Measurements from ENCODE around the gene USP4. TPM values are rescaled to one million over a fixed set of nuclear protein-coding genes. Genes with fewer than 3 reads are reported as not detected.
"Not testable (repeated sequence)": the region's sequence is repeated elsewhere in the genome, so short reads cannot be mapped to it uniquely, and the experiment has no call there.

The USP4 gene
- total and polyA plus RNA-seq, 2 donors (not counting 1 experiment from before 2014, with no cell fraction given) = 60.3 to 116 TPM

GRCh38 chr3:49236226-49236625 lies 103.6 kb downstream of the USP4 start:
- no peaks in the 10 kb centered on the region for H4K20me1 ChIP-seq (ENCODE audit: control insufficient read depth, insufficient read depth, low read length, poor library complexity, severe bottlenecking)
- no peak for DNase-seq
- POLR2A ChIA-PET = no interaction called here
- H3K27ac ChIP-seq (ENCODE audit: low read length in 2 of 2) = no peak overlapping the region
- Mint-ChIP-seq H3K4me1 (peaks cover 8% of the 10 kb centered on the region), H3K27me3 (peaks cover 4% of the 10 kb centered on the region), H3K27ac (no peak overlapping the region), H3K4me3 (no peak overlapping the region), H3K9me3 (ENCODE audit: insufficient read depth) (peaks cover 11% of the 10 kb centered on the region)
- no peaks in the 10 kb centered on the region for H3K27me3 ChIP-seq (replicated peaks in 1 of 4; ENCODE audit: control extremely low read depth in 1 of 4, control insufficient read depth in 3 of 4, insufficient read depth in 4 of 4, low read length in 3 of 4)
- no peak overlapping the region for H3K4me2 ChIP-seq (replicated peaks; ENCODE audit: low read depth, low read length, poor library complexity, severe bottlenecking)
- CTCF ChIA-PET = no interaction called here
- H3K9me3 ChIP-seq (ENCODE audit: control extremely low read depth in 1 of 3, control insufficient read depth in 2 of 3, insufficient read depth in 1 of 3, low read length in 2 of 3) = peaks cover 2 to 54% (median 23%) of the 10 kb centered on the region in 3 donors
- H2AFZ ChIP-seq (ENCODE audit: insufficient read depth, low read depth, low read length, poor library complexity, severe bottlenecking) = no peak overlapping the region
- TF ChIP-seq EZH2 (IDR thresholded peaks at IDR 0.05; ENCODE audit: borderline replicate concordance, insufficient read depth, low read depth, low read length, poor library complexity, severe bottlenecking) = no peak
- TF ChIP-seq CTCF (IDR thresholded peaks at IDR 0.05) = no peak
- no peaks in the 10 kb centered on the region for H3K36me3 ChIP-seq (replicated peaks in 1 of 2; ENCODE audit: control extremely low read depth in 1 of 2, control insufficient read depth in 1 of 2, extremely low read depth in 1 of 2, insufficient read depth in 2 of 2, low read length in 1 of 2)
- H3K4me3 ChIP-seq (ENCODE audit: control extremely low read depth in 1 of 5, extremely low read depth in 1 of 5, insufficient read depth in 1 of 5, low read depth in 2 of 5, low read length in 4 of 5) = no peak overlapping the region
- H3K9ac ChIP-seq (ENCODE audit: low read length) = no peak overlapping the region
- H3K4me1 ChIP-seq (ENCODE audit: control insufficient read depth in 2 of 2, insufficient read depth in 2 of 2, low read length in 2 of 2) = peaks cover 4 to 9% of the 10 kb centered on the region in 2 donors
- intact Hi-C loops (cut with micrococcal nuclease) = no loop called here
- no peak for ATAC-seq (ENCODE audit: low read depth)
- H3K79me2 ChIP-seq (ENCODE audit: control insufficient read depth, insufficient read depth, low read length) = no peaks in the 10 kb centered on the region

GRCh38 chr3:49228817-49229216 lies 111.0 kb downstream of the USP4 start:
- H3K27ac Mint-ChIP-seq; intact Hi-C loops (cut with micrococcal nuclease); H4K20me1 ChIP-seq (ENCODE audit: control insufficient read depth, insufficient read depth, low read length, poor library complexity, severe bottlenecking); H3K36me3 ChIP-seq (replicated peaks in 1 of 2; ENCODE audit: control extremely low read depth in 1 of 2, control insufficient read depth in 1 of 2, extremely low read depth in 1 of 2, insufficient read depth in 2 of 2, low read length in 1 of 2); DNase-seq; H3K4me2 ChIP-seq (replicated peaks; ENCODE audit: low read depth, low read length, poor library complexity, severe bottlenecking); H3K27ac ChIP-seq (ENCODE audit: low read length in 2 of 2); H3K9ac ChIP-seq (ENCODE audit: low read length); H3K27me3 Mint-ChIP-seq; H3K79me2 ChIP-seq (ENCODE audit: control insufficient read depth, insufficient read depth, low read length); H3K4me1 Mint-ChIP-seq; H3K27me3 ChIP-seq (replicated peaks in 1 of 4; ENCODE audit: control extremely low read depth in 1 of 4, control insufficient read depth in 3 of 4, insufficient read depth in 4 of 4, low read length in 3 of 4); ATAC-seq (ENCODE audit: low read depth); H3K4me1 ChIP-seq (ENCODE audit: control insufficient read depth in 2 of 2, insufficient read depth in 2 of 2, low read length in 2 of 2); POLR2A ChIA-PET; H3K4me3 Mint-ChIP-seq; H3K4me3 ChIP-seq (ENCODE audit: control extremely low read depth in 1 of 5, extremely low read depth in 1 of 5, insufficient read depth in 1 of 5, low read depth in 2 of 5, low read length in 4 of 5); H2AFZ ChIP-seq (ENCODE audit: insufficient read depth, low read depth, low read length, poor library complexity, severe bottlenecking): not testable (repeated sequence)
- H3K9me3 Mint-ChIP-seq (ENCODE audit: insufficient read depth) = peaks cover 26% of the 10 kb centered on the region
- CTCF ChIA-PET = interaction anchor here (0.6 kb wide), 1 partner anchor 286 kb away, joined by 3 read pairs; no protein-coding TSS in a partner anchor
- 95% methylated on average over 4 of the region's 5 CpGs for WGBS (ENCODE audit: insufficient coverage)
- peaks cover 1 to 46% (median 28%) of the 10 kb centered on the region in 3 donors for H3K9me3 ChIP-seq (ENCODE audit: control extremely low read depth in 1 of 3, control insufficient read depth in 2 of 3, insufficient read depth in 1 of 3, low read length in 2 of 3)

Small RNAs within 50 kb of the gene (small RNA-seq; reads per million reads assigned to genes)
- gene AC121247.2 (ENCODE audit: insufficient read length, low read depth, low replicate concordance) = not detected
- gene MIR4271 (ENCODE audit: insufficient read length, low read depth, low replicate concordance) = not detected
- gene RF00019 (ENCODE audit: insufficient read length, low read depth, low replicate concordance) = not detected

Other genes with a start within 250 kb of the USP4 start
- gene QRICH1, start 246.0 kb downstream of the USP4 start, total RNA-seq = 187 and 196 TPM in 2 replicates
- 179 and 223 TPM in 2 replicates for gene QRICH1, start 246.0 kb downstream of the USP4 start, polyA plus RNA-seq
- 252 and 282 TPM in 2 replicates for gene QARS1, start 235.3 kb downstream of the USP4 start, total RNA-seq
- 426 and 469 TPM in 2 replicates for gene QARS1, start 235.3 kb downstream of the USP4 start, polyA plus RNA-seq
- gene USP19, start 219.2 kb downstream of the USP4 start, total RNA-seq = 87.3 and 89.9 TPM in 2 replicates
- 56.3 and 73.5 TPM in 2 replicates for gene USP19, start 219.2 kb downstream of the USP4 start, polyA plus RNA-seq
- gene LAMB2, start 207.0 kb downstream of the USP4 start, total RNA-seq = 0.05 and 0.74 TPM in 2 replicates
- gene LAMB2, start 207.0 kb downstream of the USP4 start, polyA plus RNA-seq = 0.25 and 0.67 TPM in 2 replicates
- gene CCDC71, start 173.7 kb downstream of the USP4 start, total RNA-seq = 29.7 and 30.0 TPM in 2 replicates
- gene CCDC71, start 173.7 kb downstream of the USP4 start, polyA plus RNA-seq = 13.4 and 15.6 TPM in 2 replicates
- gene KLHDC8B, start 168.5 kb downstream of the USP4 start, total RNA-seq = 1.9 and 3.6 TPM in 2 replicates
- 0.43 and 0.79 TPM in 2 replicates for gene KLHDC8B, start 168.5 kb downstream of the USP4 start, polyA plus RNA-seq
- 7.8 and 10.4 TPM in 2 replicates for gene C3orf62, start 62.8 kb downstream of the USP4 start, total RNA-seq
- gene C3orf62, start 62.8 kb downstream of the USP4 start, polyA plus RNA-seq = 6.8 and 8.7 TPM in 2 replicates
- 64.7 and 79.5 TPM in 2 replicates for gene GPX1, start 18.3 kb upstream of the USP4 start, total RNA-seq
- 145 and 180 TPM in 2 replicates for gene GPX1, start 18.3 kb upstream of the USP4 start, polyA plus RNA-seq
- gene RHOA, start 71.9 kb upstream of the USP4 start, total RNA-seq = 298 and 306 TPM in 2 replicates
- 244 and 485 TPM in 2 replicates for gene RHOA, start 71.9 kb upstream of the USP4 start, polyA plus RNA-seq
- gene TCTA, start 72.4 kb upstream of the USP4 start, total RNA-seq = 46.4 and 49.3 TPM in 2 replicates
- 37.6 and 55.9 TPM in 2 replicates for gene TCTA, start 72.4 kb upstream of the USP4 start, polyA plus RNA-seq
- gene AMT, start 82.4 kb upstream of the USP4 start, total RNA-seq = 14.0 TPM in 2 replicates
- 44.0 and 51.1 TPM in 2 replicates for gene AMT, start 82.4 kb upstream of the USP4 start, polyA plus RNA-seq
- gene NICN1, start 89.3 kb upstream of the USP4 start, total RNA-seq = 28.8 and 32.3 TPM in 2 replicates
- gene NICN1, start 89.3 kb upstream of the USP4 start, polyA plus RNA-seq = 45.9 and 66.4 TPM in 2 replicates
- 27.2 and 27.3 TPM in 2 replicates for gene DAG1, start 130.2 kb upstream of the USP4 start, total RNA-seq
- 9.6 and 11.2 TPM in 2 replicates for gene DAG1, start 130.2 kb upstream of the USP4 start, polyA plus RNA-seq
- 0.20 and 0.24 TPM in 2 replicates for gene BSN, start 214.4 kb upstream of the USP4 start, total RNA-seq
- 0.03 TPM in 2 replicates for gene BSN, start 214.4 kb upstream of the USP4 start, polyA plus RNA-seq